GM12892 (cell line): ENCODE data around the gene CUL7.

Experiments used
- POLR2A ChIP-seq: IDR thresholded peaks from 2 replicates; pipeline ENCODE4 v1.6.1; 2011; ENCODE audit warnings: low read depth, low read length, control low read depth
- POLR2AphosphoS5 ChIP-seq: IDR thresholded peaks from 2 replicates; pipeline ENCODE4 v1.6.1; 2011; ENCODE audit warnings: low read depth, low read length, control low read depth
- TAF1 ChIP-seq: IDR thresholded peaks from 2 replicates; pipeline ENCODE4 v1.6.1; 2011; ENCODE audit warnings: low read depth, mild to moderate bottlenecking, control low read depth, low read length, borderline replicate concordance

- TF ChIP-seq POLR2A, result no peak
- TF ChIP-seq POLR2AphosphoS5, result no peak
- TF ChIP-seq TAF1, result no peak
Measured at GRCh38 chr6:43052225-43052841, 1.3 kb downstream of the CUL7 start.
